ENCODE results near the gene SYVN1.
"Not testable (repeated sequence)": the region's sequence is repeated elsewhere in the genome, so short reads cannot be mapped to it uniquely, and the experiment has no call there.

Gene SYVN1

GRCh38 chr11:65151331-65151899 is 17.1 kb upstream of the SYVN1 start:
- no peak for DNase-seq (ENCODE audit: low spot score)

- peak; percentile 27 for DNase-seq (ENCODE audit: low spot score)
These were observed 16.4 kb upstream of the SYVN1 start for GRCh38 chr11:65150509-65151299.

- DNase-seq (ENCODE audit: low spot score), result not testable (repeated sequence)
These were observed 15.8 kb upstream of the SYVN1 start for GRCh38 chr11:65150131-65150508.

GRCh38 chr11:65148657-65149056 is 14.3 kb upstream of the SYVN1 start:
- no peak for DNase-seq (ENCODE audit: low spot score)

GRCh38 chr11:65147352-65148075 is 13.2 kb upstream of the SYVN1 start:
- no peak for DNase-seq (ENCODE audit: low spot score)

GRCh38 chr11:65141896-65142494 is 7.7 kb upstream of the SYVN1 start:
- no peak for DNase-seq (ENCODE audit: low spot score)

- DNase-seq (ENCODE audit: low spot score), result no peak
These were observed 2.3 kb upstream of the SYVN1 start for GRCh38 chr11:65136515-65137096.

- DNase-seq (ENCODE audit: low spot score), result no peak
These were observed 1.4 kb upstream of the SYVN1 start for GRCh38 chr11:65135633-65136145.

GRCh38 chr11:65134952-65135632 is 773 bp upstream of the SYVN1 start:
- peak; percentile 91 for DNase-seq (ENCODE audit: low spot score)

- DNase-seq (ENCODE audit: low spot score), result no peak
These were observed 595 bp downstream of the SYVN1 start for GRCh38 chr11:65133724-65134123.

- no peak for DNase-seq (ENCODE audit: low spot score)
These were observed 1.2 kb downstream of the SYVN1 start for GRCh38 chr11:65132988-65133700.

GRCh38 chr11:65132238-65132987 is 1.9 kb downstream of the SYVN1 start:
- DNase-seq (ENCODE audit: low spot score), result no peak

- DNase-seq (ENCODE audit: low spot score), result no peak
These were observed 2.5 kb downstream of the SYVN1 start for GRCh38 chr11:65131895-65132237.

- no peak for DNase-seq (ENCODE audit: low spot score)
These were observed 2.9 kb downstream of the SYVN1 start for GRCh38 chr11:65131417-65131776.

GRCh38 chr11:65130631-65131416 is 3.5 kb downstream of the SYVN1 start:
- no peak for DNase-seq (ENCODE audit: low spot score)

- DNase-seq (ENCODE audit: low spot score), result no peak
These were observed 4.5 kb downstream of the SYVN1 start for GRCh38 chr11:65129649-65130441.

GRCh38 chr11:65128182-65129145 is 5.9 kb downstream of the SYVN1 start:
- no peak for DNase-seq (ENCODE audit: low spot score)

Data from putamen (tissue), 1 donor.